Measurements from ENCODE around the gene ANKRD26. TPM values are rescaled to one million over a fixed set of nuclear protein-coding genes. Genes with fewer than 3 reads are reported as not detected.

The ANKRD26 gene
- total RNA-seq, 6 experiments from 2014 or later = 7.1 to 8.7 (median 7.7) TPM

GRCh38 chr10:26962835-26963234, 137.5 kb downstream of the ANKRD26 start:
- Mint-ChIP-seq H3K4me1 (ENCODE audit: low read depth) (no peaks in the 10 kb centered on the region), H3K36me3 (ENCODE audit: low read depth) (no peaks in the 10 kb centered on the region), H3K4me3 (no peak overlapping the region), H3K9me3 (no peaks in the 10 kb centered on the region), H3K27me3 (ENCODE audit: insufficient read depth) (peaks cover 8% of the 10 kb centered on the region), H3K27ac (no peak overlapping the region)
- TF ChIP-seq CTCF (IDR thresholded peaks at IDR 0.05) = no peak
- no peak for DNase-seq

- H3K27me3 Mint-ChIP-seq (ENCODE audit: insufficient read depth) = peaks cover 10% of the 10 kb centered on the region
- H3K4me1 Mint-ChIP-seq (ENCODE audit: low read depth) = no peaks in the 10 kb centered on the region
Measured at GRCh38 chr10:26960308-26960707, 140.0 kb downstream of the ANKRD26 start.

GRCh38 chr10:26959841-26960240, 140.5 kb downstream of the ANKRD26 start:
- H3K27me3 Mint-ChIP-seq (ENCODE audit: insufficient read depth) = peaks cover 10% of the 10 kb centered on the region
- no peak for TF ChIP-seq CTCF (IDR thresholded peaks at IDR 0.05)
- no peak for DNase-seq
- H3K9me3 Mint-ChIP-seq = no peaks in the 10 kb centered on the region
- H3K4me3 Mint-ChIP-seq = no peak overlapping the region
- H3K27ac Mint-ChIP-seq = no peak overlapping the region
- H3K36me3 Mint-ChIP-seq (ENCODE audit: low read depth) = no peaks in the 10 kb centered on the region
- H3K4me1 Mint-ChIP-seq (ENCODE audit: low read depth) = no peaks in the 10 kb centered on the region

More at GRCh38 chr10:26960308-26960707, 140.0 kb downstream of the ANKRD26 start:
- Mint-ChIP-seq H3K27ac (no peak overlapping the region), H3K36me3 (ENCODE audit: low read depth) (no peaks in the 10 kb centered on the region), H3K9me3 (no peaks in the 10 kb centered on the region), H3K4me3 (no peak overlapping the region)
- TF ChIP-seq CTCF (IDR thresholded peaks at IDR 0.05) = no peak
- DNase-seq = no peak

Other genes with a start within 250 kb of the ANKRD26 start
- 10 to 100 TPM; 48.0 to 56.5 (median 53.3) TPM for gene ABI1, start 239.5 kb downstream of the ANKRD26 start, total RNA-seq (2021; fragmentation: NEBNext Ultra II Directional; extraction: Animal tissue kit (Norgen Biotek cat#: 25700))
- 100 to 1,000 TPM; 130 to 148 (median 135) TPM for gene YME1L1, start 53.9 kb upstream of the ANKRD26 start, total RNA-seq (2021; fragmentation: NEBNext Ultra II Directional; extraction: Animal tissue kit (Norgen Biotek cat#: 25700))
- 10 to 100 TPM in 5 of 6 experiments, 1 to 10 TPM in 1; 8.2 to 14.3 (median 13.0) TPM for gene MASTL, start 54.9 kb upstream of the ANKRD26 start, total RNA-seq (2021; fragmentation: NEBNext Ultra II Directional; extraction: Animal tissue kit (Norgen Biotek cat#: 25700))
- 10 to 100 TPM; 19.8 to 26.2 (median 23.0) TPM for gene ACBD5, start 140.3 kb upstream of the ANKRD26 start, total RNA-seq (2021; fragmentation: NEBNext Ultra II Directional; extraction: Animal tissue kit (Norgen Biotek cat#: 25700))